ENCODE results near the gene RSRC2. TPM values are rescaled to one million over a fixed set of nuclear protein-coding genes. Genes with fewer than 3 reads are reported as not detected.

The RSRC2 gene
- total RNA-seq, 1 experiment from 2014 or later = 64.9 TPM

DNA sequence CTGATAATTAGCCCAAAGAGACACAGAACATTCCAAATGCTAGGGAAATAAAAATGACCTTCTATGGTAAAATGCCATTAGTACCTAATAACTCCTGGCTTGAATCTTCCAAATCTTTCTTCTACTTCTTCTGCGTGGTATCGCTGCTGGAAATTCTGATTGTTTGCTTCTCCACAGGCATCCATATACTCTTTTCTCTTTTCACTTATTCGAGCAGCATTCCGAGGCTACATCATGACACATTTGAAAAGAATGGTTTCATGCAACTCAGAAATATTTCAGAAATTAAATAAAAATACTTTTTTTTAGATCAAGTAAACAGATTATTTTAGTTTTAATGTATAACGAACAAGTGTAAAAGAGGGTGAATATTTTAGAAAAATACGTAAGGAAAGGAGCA, 44.9 kb downstream of the RSRC2 start:
- H3K9me3 Mint-ChIP-seq = no peaks in the 10 kb centered on the region
- Histone ChIP-seq H2BK12ac (ENCODE audit: insufficient read length, low read depth, low read length) (no peak overlapping the region), H3K9me3 (ENCODE audit: control insufficient read depth, low read depth, low read length) (no peaks in the 10 kb centered on the region), H2AK5ac (ENCODE audit: insufficient read length, low read length) (no peak overlapping the region), H3K27me3 (ENCODE audit: insufficient read depth, low read length) (no peaks in the 10 kb centered on the region), H3K14ac (ENCODE audit: insufficient read depth, low read length) (no peak overlapping the region), H3T11ph (ENCODE audit: low read length) (no peak overlapping the region), H3K18ac (ENCODE audit: insufficient read length, low read depth, low read length) (no peak overlapping the region), H4K20me1 (ENCODE audit: control insufficient read depth, insufficient read depth, insufficient read length) (no peaks in the 10 kb centered on the region), H3K9ac (ENCODE audit: extremely low read depth, insufficient read length, low read length) (no peak overlapping the region), H3K79me1 (ENCODE audit: insufficient read depth, low read depth, low read length, poor library complexity, severe bottlenecking) (no peaks in the 10 kb centered on the region), H3K4me1 (ENCODE audit: insufficient read depth, low read length) (no peaks in the 10 kb centered on the region), H4K5ac (ENCODE audit: insufficient read length, low read depth, low read length) (no peak overlapping the region), H2AFZ (ENCODE audit: low read length) (no peak overlapping the region), H3K79me2 (ENCODE audit: insufficient read depth, low read length) (no peaks in the 10 kb centered on the region), H3K4me2 (ENCODE audit: insufficient read depth, insufficient read length, low read length) (no peak overlapping the region), H3K4ac (ENCODE audit: low read depth, low read length) (no peak overlapping the region), H2BK5ac (ENCODE audit: insufficient read length, low read length) (no peak overlapping the region), H3K23me2 (ENCODE audit: insufficient read length, low read depth, low read length, poor library complexity, severe bottlenecking) (no peaks in the 10 kb centered on the region), H4K8ac (replicated peaks; ENCODE audit: insufficient read length, low read depth, low read length) (no peak overlapping the region), H2BK120ac (ENCODE audit: low read depth, low read length, poor library complexity, severe bottlenecking) (no peak overlapping the region), H2BK20ac (ENCODE audit: low read depth, low read length, poor library complexity, severe bottlenecking) (no peak overlapping the region), H3K56ac (ENCODE audit: insufficient read length, low read depth, low read length) (no peak overlapping the region), H3K27ac (ENCODE audit: insufficient read length, low read depth, low read length) (no peak overlapping the region), H3K23ac (ENCODE audit: insufficient read length, low read depth, low read length) (no peak overlapping the region), H4K91ac (ENCODE audit: insufficient read length, low read depth, low read length) (no peak overlapping the region), H2BK15ac (ENCODE audit: low read depth, low read length) (no peak overlapping the region)
- WGBS (ENCODE audit: extremely low coverage, insufficient read length, low lambda C conversion rate) = 100% methylated on average over 1 of the region's 6 CpGs
- H3K4me1 Mint-ChIP-seq = no peaks in the 10 kb centered on the region
- no peak overlapping the region for H3K27ac Mint-ChIP-seq
- TF ChIP-seq, protein P1, sequence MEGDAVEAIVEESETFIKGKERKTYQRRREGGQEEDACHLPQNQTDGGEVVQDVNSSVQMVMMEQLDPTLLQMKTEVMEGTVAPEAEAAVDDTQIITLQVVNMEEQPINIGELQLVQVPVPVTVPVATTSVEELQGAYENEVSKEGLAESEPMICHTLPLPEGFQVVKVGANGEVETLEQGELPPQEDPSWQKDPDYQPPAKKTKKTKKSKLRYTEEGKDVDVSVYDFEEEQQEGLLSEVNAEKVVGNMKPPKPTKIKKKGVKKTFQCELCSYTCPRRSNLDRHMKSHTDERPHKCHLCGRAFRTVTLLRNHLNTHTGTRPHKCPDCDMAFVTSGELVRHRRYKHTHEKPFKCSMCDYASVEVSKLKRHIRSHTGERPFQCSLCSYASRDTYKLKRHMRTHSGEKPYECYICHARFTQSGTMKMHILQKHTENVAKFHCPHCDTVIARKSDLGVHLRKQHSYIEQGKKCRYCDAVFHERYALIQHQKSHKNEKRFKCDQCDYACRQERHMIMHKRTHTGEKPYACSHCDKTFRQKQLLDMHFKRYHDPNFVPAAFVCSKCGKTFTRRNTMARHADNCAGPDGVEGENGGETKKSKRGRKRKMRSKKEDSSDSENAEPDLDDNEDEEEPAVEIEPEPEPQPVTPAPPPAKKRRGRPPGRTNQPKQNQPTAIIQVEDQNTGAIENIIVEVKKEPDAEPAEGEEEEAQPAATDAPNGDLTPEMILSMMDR (conservative IDR thresholded peaks at IDR 0.05) = no peak
- no peaks in the 10 kb centered on the region for H3K27me3 Mint-ChIP-seq (ENCODE audit: low read depth)
- no peak for DNase-seq
- peaks cover 53 to 85% (median 73%) of the 10 kb centered on the region in 3 experiments; a peak in 6 of 7 replicates for H3K36me3 Mint-ChIP-seq (ENCODE audit: insufficient read depth in 1 of 3, low read depth in 3 of 3)
- H3K4me3 Mint-ChIP-seq = no peak overlapping the region
